Mesenchymal stem cell (in vitro differentiated cells and primary cell): ENCODE results near the gene SORBS2.

ENCODE experiments used
- DNase-seq: peaks from one replicate; pipeline ENCODE4 v3.0.0-alpha.2; 2013
- H2AFZ ChIP-seq: one replicate; pipeline ENCODE4 v1.6.1; 2013; ENCODE audit warnings: low read depth, mild to moderate bottlenecking, control low read depth, inconsistent platforms, low read length, moderate library complexity
- H2AK5ac ChIP-seq: 2 replicates; pipeline ENCODE4 v1.6.1; 2013; ENCODE audit warnings: low read length, moderate library complexity, mild to moderate bottlenecking, inconsistent platforms; ENCODE audit not compliant: severe bottlenecking
- H2BK120ac ChIP-seq: one replicate; pipeline ENCODE4 v1.6.1; 2013; ENCODE audit warnings: low read depth, mild to moderate bottlenecking, inconsistent platforms, low read length, moderate library complexity
- H2BK12ac ChIP-seq, 2 experiments: one replicate each; pipeline ENCODE4 v1.6.1; 2013; ENCODE audit warnings: inconsistent platforms in 2 of 2, low read length in 2 of 2, mild to moderate bottlenecking in 2 of 2, moderate library complexity in 2 of 2, control low read depth in 1 of 2
- H2BK15ac ChIP-seq: one replicate; pipeline ENCODE4 v1.6.1; 2013; ENCODE audit warnings: mild to moderate bottlenecking, low read depth, inconsistent platforms; ENCODE audit not compliant: poor library complexity, severe bottlenecking
- H2BK5ac ChIP-seq: 2 replicates; pipeline ENCODE4 v1.6.1; 2013; ENCODE audit warnings: low read depth, mild to moderate bottlenecking, low read length, control low read depth, inconsistent platforms; ENCODE audit not compliant: poor library complexity, severe bottlenecking
- H3K14ac ChIP-seq, 2 experiments: one replicate each; pipeline ENCODE4 v1.6.1; 2013; ENCODE audit warnings: inconsistent platforms in 2 of 2, low read length in 2 of 2, control low read depth in 1 of 2, mild to moderate bottlenecking in 1 of 2, moderate library complexity in 1 of 2
- H3K18ac ChIP-seq, 2 experiments: one replicate each; pipeline ENCODE4 v1.6.1; 2013; ENCODE audit warnings: inconsistent platforms in 2 of 2, low read length in 2 of 2, control low read depth in 1 of 2, low read depth in 1 of 2, mild to moderate bottlenecking in 1 of 2
- H3K23ac ChIP-seq, 2 experiments: one replicate each; pipeline ENCODE4 v1.6.1; 2013; ENCODE audit warnings: inconsistent platforms in 2 of 2, low read length in 2 of 2, mild to moderate bottlenecking in 2 of 2, moderate library complexity in 2 of 2, control low read depth in 1 of 2
- H3K27ac ChIP-seq: 2 replicates; pipeline ENCODE4 v1.5.1; 2013; ENCODE audit warnings: mild to moderate bottlenecking, moderate library complexity, low read length, control low read depth, inconsistent platforms; ENCODE audit not compliant: poor library complexity, severe bottlenecking
- H3K27me3 ChIP-seq, 2 experiments: 2 replicates each; pipeline versions ENCODE4 v1.6.1 to v1.7.0; 2013; ENCODE audit warnings: low read length in 2 of 2, mild to moderate bottlenecking in 2 of 2, moderate library complexity in 2 of 2, control low read depth in 1 of 2, inconsistent platforms in 1 of 2; ENCODE audit not compliant: control insufficient read depth in 1 of 2, insufficient read depth in 1 of 2
- H3K36me3 ChIP-seq, 2 experiments: 2 replicates each; pipeline versions ENCODE4 v1.6.1 to v1.7.0; 2013; ENCODE audit warnings: low read length in 2 of 2, control low read depth in 1 of 2, inconsistent platforms in 1 of 2, low read depth in 1 of 2, mild to moderate bottlenecking in 1 of 2; ENCODE audit not compliant: insufficient read depth in 2 of 2, control insufficient read depth in 1 of 2
- H3K4ac ChIP-seq, 2 experiments: one replicate each; pipeline ENCODE4 v1.6.1; 2013; ENCODE audit warnings: inconsistent platforms in 2 of 2, low read length in 2 of 2, mild to moderate bottlenecking in 2 of 2, moderate library complexity in 2 of 2, control low read depth in 1 of 2, low read depth in 1 of 2
- H3K4me1 ChIP-seq: 2 replicates; pipeline ENCODE4 v1.6.1; 2013; ENCODE audit warnings: low read depth, low read length, control low read depth; ENCODE audit not compliant: control insufficient read depth, insufficient read depth
- H3K4me2 ChIP-seq: 2 replicates; pipeline ENCODE4 v1.6.1; 2013; ENCODE audit warnings: low read length, mild to moderate bottlenecking, inconsistent platforms; ENCODE audit not compliant: poor library complexity, severe bottlenecking
- H3K4me3 ChIP-seq, 2 experiments: 2 replicates each; pipeline versions ENCODE4 v1.5.1 to v1.7.0; 2013; ENCODE audit warnings: low read length in 2 of 2, mild to moderate bottlenecking in 2 of 2, control low read depth in 1 of 2, low read depth in 1 of 2; ENCODE audit not compliant: insufficient read depth in 1 of 2
- H3K79me1 ChIP-seq: replicated peaks from 2 replicates; pipeline ENCODE4 v1.6.1; 2013; ENCODE audit warnings: mild to moderate bottlenecking, control low read depth, low read length, inconsistent platforms; ENCODE audit not compliant: poor library complexity, severe bottlenecking
- H3K9ac ChIP-seq: 2 replicates; pipeline ENCODE4 v1.7.0; 2013; ENCODE audit warnings: mild to moderate bottlenecking, low read length, moderate library complexity
- H3K9me3 ChIP-seq: 2 replicates; pipeline ENCODE4 v1.7.0; 2013; ENCODE audit warnings: mild to moderate bottlenecking, low read length; ENCODE audit not compliant: control insufficient read depth
- H4K8ac ChIP-seq: one replicate; pipeline ENCODE4 v1.6.1; 2013; ENCODE audit warnings: inconsistent platforms, mild to moderate bottlenecking, low read length, moderate library complexity
- H4K91ac ChIP-seq: one replicate; pipeline ENCODE4 v1.6.1; 2013; ENCODE audit warnings: mild to moderate bottlenecking, low read length, inconsistent platforms
- WGBS: methylation state at CpG from one replicate; pipeline ENCODE4 v1.1.7; 2013; ENCODE audit warnings: mixed read lengths; 5-methylcytosine and 5-hydroxymethylcytosine counted together

SORBS2 gene

DNA sequence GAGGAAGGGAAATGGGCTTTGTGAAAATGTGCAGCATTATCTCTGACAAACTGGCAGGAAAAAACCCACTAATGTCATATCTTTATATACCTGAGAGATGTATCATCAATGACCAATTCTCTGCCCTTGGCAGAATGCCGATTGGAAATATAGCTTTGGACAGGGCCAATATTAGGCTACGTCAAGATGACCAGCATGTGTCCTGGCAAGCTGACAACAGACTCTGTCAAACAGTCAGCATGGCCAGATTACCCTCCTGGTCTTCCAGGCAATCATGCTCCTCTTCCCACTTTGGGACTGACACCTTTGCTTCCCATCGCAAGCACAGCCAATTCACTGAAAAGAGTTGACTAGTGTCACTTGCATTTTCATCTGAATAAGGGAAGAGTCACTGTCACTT lies 57.0 kb downstream of the SORBS2 start:
- Histone ChIP-seq H3K4me1 (no peaks in the 10 kb centered on the region), H2AK5ac (no peak overlapping the region), H2BK5ac (no peak overlapping the region), H3K23ac (no peak overlapping the region), H2AFZ (no peak overlapping the region), H4K8ac (no peak overlapping the region), H2BK120ac (no peak overlapping the region), H2BK12ac (no peak overlapping the region), H3K9ac (no peak overlapping the region), H3K79me1 (no peaks in the 10 kb centered on the region), H3K9me3 (no peaks in the 10 kb centered on the region), H2BK15ac (no peak overlapping the region), H3K27me3 (no peaks in the 10 kb centered on the region), H4K91ac (no peak overlapping the region), H3K4me2 (no peak overlapping the region), H3K18ac (no peak overlapping the region), H3K4me3 (no peak overlapping the region), H3K4ac (no peak overlapping the region), H3K14ac (no peak overlapping the region), H3K27ac (no peak overlapping the region), H3K36me3 (no peaks in the 10 kb centered on the region)
- whole genome bisulfite sequencing = 72% methylated on average over 3 of the region's 3 CpGs
- no peak for DNase-seq

DNA sequence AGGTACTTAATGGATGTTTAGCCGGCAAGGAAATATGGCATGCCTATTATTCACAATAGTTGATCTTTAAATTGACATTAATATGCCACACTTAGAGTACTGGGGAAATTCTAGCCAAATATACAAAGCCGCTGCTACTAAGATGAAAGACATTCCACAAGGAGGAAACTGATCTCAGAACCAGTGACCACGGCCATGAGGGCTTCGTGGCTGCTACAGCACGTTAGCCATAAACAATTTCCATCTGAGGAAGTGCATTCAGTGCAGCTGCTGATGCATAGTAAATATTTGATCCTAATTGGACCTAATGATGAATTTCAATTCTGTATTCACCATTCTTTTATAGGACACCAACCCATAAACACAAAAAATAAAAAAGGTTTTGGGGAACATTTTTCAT lies 59.1 kb downstream of the SORBS2 start:
- H2BK5ac ChIP-seq = no peak overlapping the region
- no peak overlapping the region for H3K23ac ChIP-seq
- no peak overlapping the region for H3K4ac ChIP-seq
- H3K4me1 ChIP-seq = no peaks in the 10 kb centered on the region
- no peak overlapping the region for H3K4me2 ChIP-seq
- H2BK12ac ChIP-seq = no peak overlapping the region
- no peak overlapping the region for H3K4me3 ChIP-seq
- H2BK120ac ChIP-seq = no peak overlapping the region
- WGBS = 88% methylated on average over 2 of the region's 5 CpGs
- no peak overlapping the region for H4K8ac ChIP-seq
- H4K91ac ChIP-seq = no peak overlapping the region
- no peak overlapping the region for H2AFZ ChIP-seq
- H3K27ac ChIP-seq = no peak overlapping the region
- no peak overlapping the region for H3K18ac ChIP-seq
- no peak overlapping the region for H3K9ac ChIP-seq
- DNase-seq = no peak
- H3K36me3 ChIP-seq = no peaks in the 10 kb centered on the region
- H3K27me3 ChIP-seq = no peaks in the 10 kb centered on the region
- no peak overlapping the region for H3K14ac ChIP-seq
- H2AK5ac ChIP-seq = no peak overlapping the region
- no peaks in the 10 kb centered on the region for H3K9me3 ChIP-seq
- H3K79me1 ChIP-seq = peaks cover 2% of the 10 kb centered on the region
- H2BK15ac ChIP-seq = no peak overlapping the region

DNA sequence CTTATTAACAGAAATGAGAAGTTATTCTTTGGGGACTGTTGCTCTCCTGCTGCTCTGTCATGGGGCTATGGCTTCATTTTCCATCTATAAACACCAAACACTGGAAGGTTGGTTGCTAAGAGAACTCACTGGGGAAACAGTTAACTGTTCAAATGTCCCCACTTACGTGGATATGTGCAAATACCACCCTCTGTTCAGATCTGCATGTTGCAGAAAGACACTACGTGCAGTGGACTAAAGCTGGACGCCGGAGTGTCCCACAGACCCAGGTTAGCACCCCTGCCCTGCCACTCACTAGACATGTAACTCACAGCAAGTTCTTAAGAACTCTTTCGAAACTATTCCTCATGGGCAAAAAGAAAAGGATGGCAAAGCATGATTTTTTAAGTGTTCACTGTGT lies 62.1 kb downstream of the SORBS2 start:
- H3K36me3 ChIP-seq = no peaks in the 10 kb centered on the region
- no peak overlapping the region for H4K8ac ChIP-seq
- H3K4ac ChIP-seq = no peak overlapping the region
- no peak overlapping the region for H2BK5ac ChIP-seq
- no peak overlapping the region for H2BK12ac ChIP-seq
- no peak overlapping the region for H2AK5ac ChIP-seq
- no peaks in the 10 kb centered on the region for H3K27me3 ChIP-seq
- no peak overlapping the region for H3K18ac ChIP-seq
- H2AFZ ChIP-seq = no peak overlapping the region
- DNase-seq = no peak
- peaks cover 2% of the 10 kb centered on the region for H3K79me1 ChIP-seq
- peaks cover 2% of the 10 kb centered on the region for H3K4me1 ChIP-seq
- no peak overlapping the region for H3K4me3 ChIP-seq
- H3K9me3 ChIP-seq = no peaks in the 10 kb centered on the region
- no peak overlapping the region for H4K91ac ChIP-seq
- 86% methylated on average over 4 of the region's 5 CpGs for WGBS
- H2BK15ac ChIP-seq = no peak overlapping the region
- no peak overlapping the region for H3K4me2 ChIP-seq
- no peak overlapping the region for H3K14ac ChIP-seq
- H3K9ac ChIP-seq = no peak overlapping the region
- no peak overlapping the region for H3K23ac ChIP-seq
- no peak overlapping the region for H2BK120ac ChIP-seq
- H3K27ac ChIP-seq = no peak overlapping the region

DNA sequence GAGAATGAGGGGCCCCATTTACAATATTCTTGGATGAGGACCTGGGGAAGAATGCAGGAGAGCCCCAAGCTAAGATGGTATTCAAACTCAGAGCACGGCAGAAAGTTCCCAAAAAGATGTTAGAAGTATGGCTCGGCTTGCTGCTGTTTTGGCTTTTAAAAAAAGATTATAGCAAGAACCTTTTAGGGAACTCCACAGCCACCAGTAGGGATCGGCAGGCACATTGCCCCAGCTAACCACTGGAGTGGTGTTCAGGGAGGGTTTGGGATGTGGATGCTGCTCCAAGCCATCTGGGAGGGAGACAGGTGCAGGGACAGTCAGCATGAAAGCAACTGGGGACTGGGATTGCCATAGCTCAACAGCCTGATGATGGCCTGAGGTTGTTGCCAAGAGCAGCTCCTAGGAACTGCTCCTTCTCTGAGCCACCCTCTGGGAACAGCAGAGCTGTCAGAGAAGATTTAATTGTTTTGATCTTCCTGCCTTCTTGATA lies 63.0 kb downstream of the SORBS2 start:
- no peak for DNase-seq
- Histone ChIP-seq H3K18ac (no peak overlapping the region), H2BK12ac (no peak overlapping the region), H3K23ac (no peak overlapping the region), H4K8ac (no peak overlapping the region), H3K14ac (no peak overlapping the region), H3K4me1 (peaks cover 2% of the 10 kb centered on the region), H3K4me3 (no peak overlapping the region), H3K79me1 (peaks cover 2% of the 10 kb centered on the region), H3K36me3 (no peaks in the 10 kb centered on the region), H3K27me3 (no peaks in the 10 kb centered on the region), H2AFZ (no peak overlapping the region), H3K9me3 (no peaks in the 10 kb centered on the region), H2BK5ac (no peak overlapping the region), H3K4me2 (no peak overlapping the region), H2AK5ac (no peak overlapping the region), H2BK15ac (no peak overlapping the region), H2BK120ac (no peak overlapping the region), H3K9ac (no peak overlapping the region), H3K4ac (no peak overlapping the region), H4K91ac (no peak overlapping the region), H3K27ac (no peak overlapping the region)
- 95% methylated on average over 3 of the region's 3 CpGs for WGBS
